Activated CD4-positive, alpha-beta T cell treated with anti-CD3 and anti-CD28 coated beads, Interleukin-2, amount 50 U/mL, for 4 hours (primary cell): ENCODE results near the gene LBP.
"Not testable (repeated sequence)": the region's sequence is repeated elsewhere in the genome, so short reads cannot be mapped to it uniquely, and the experiment has no call there.

Experiments used
- DNase-seq, 2 experiments: peaks; one replicate each; pipeline ENCODE4 v3.0.0-alpha.2; 2020

LBP gene

GRCh38 chr20:38350879-38351775 lies 4.8 kb downstream of the LBP start:
- no peak for DNase-seq

GRCh38 chr20:38353316-38353715 lies 7.0 kb downstream of the LBP start:
- no peak for DNase-seq

DNA sequence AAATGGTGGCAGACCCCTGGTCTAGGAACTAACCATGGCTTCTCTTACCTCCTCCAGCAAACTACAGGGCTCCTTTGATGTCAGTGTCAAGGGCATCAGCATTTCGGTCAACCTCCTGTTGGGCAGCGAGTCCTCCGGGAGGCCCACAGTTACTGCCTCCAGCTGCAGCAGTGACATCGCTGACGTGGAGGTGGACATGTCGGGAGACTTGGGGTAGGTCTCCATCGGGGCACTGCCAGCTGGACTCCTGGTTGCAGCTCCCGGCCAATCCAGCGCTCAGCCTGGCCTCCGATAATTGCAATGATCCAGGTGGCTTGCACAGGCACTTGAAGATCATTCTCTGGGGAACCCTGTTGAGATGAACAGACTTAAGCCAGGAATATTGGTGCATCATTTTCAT lies 7.9 kb downstream of the LBP start:
- no peak for DNase-seq

- DNase-seq = no peak
Measured at GRCh38 chr20:38355161-38356012, 9.1 kb downstream of the LBP start.

- DNase-seq = no peak
Measured at GRCh38 chr20:38357653-38358207, 11.4 kb downstream of the LBP start.

- no peak for DNase-seq
Measured at GRCh38 chr20:38358556-38358955, 12.3 kb downstream of the LBP start.

- DNase-seq = no peak
Measured at GRCh38 chr20:38363004-38363747, 16.9 kb downstream of the LBP start.

DNA sequence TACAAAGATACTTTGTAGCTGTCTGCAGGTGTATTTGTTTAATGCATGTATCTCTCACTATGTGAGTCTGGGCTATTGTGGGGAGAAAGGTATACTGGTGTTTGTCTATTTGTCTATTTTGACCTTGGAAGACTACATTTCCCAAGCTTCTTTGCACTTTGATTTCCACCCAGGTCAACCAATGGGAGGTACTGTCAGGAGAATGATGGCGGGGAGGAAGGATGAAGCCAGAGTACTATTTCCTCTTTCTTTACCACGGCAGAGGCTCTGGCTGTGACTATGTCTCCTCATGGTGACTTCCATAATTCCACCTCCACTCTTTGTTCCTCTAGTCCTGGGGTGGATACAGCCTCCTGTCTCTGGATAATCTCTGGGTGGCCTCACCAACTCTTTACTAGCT lies 23.1 kb downstream of the LBP start:
- no peak for DNase-seq

DNA sequence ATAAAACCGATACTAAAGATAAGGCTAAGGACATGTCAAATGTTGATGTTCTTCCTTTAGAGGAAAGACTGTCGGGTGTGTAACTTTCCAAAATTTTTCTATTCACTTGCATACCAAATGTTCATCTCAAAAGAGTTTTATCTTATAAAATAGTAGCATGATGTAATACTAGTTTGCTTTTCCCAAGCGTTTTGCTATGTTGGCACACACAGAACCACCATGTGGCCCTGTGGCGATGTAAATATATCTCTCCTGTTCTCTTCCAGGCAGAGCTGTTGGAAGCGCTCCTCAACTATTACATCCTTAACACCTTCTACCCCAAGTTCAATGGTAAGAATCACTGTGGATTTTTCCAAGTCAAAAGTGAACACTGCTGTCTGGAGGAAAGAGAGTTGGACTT lies 26.5 kb downstream of the LBP start:
- DNase-seq = no peak

DNA sequence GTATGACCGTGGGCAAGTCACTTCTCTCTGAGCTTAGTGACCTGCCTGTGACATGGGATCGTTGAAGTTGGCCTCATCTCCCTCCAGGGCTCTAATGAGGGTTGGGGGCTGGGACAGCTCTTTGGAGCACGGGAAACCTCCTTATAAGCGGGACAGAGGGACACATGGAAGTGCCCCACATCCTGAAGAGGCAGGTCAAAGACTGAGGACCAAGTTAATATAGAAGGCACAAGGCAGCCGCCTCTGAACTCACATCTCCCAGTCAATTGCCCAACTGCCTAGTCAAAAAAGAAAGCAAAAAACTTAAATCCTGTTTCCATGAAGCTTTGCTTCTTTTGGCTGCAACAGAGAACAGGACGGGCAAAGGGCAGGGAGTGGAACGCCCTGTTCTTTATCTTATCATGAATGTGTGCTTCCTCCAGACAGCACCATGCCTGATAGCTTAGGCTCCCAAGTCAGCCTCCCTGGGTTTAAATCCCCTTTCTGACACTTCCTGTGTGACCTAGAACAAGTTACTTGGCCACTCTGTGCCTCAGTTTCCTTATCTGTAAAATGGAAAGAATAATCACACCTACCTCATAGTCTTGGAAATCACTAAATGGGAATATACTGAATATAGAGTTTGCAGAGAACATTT lies 27.1 kb downstream of the LBP start:
- no peak for DNase-seq

DNA sequence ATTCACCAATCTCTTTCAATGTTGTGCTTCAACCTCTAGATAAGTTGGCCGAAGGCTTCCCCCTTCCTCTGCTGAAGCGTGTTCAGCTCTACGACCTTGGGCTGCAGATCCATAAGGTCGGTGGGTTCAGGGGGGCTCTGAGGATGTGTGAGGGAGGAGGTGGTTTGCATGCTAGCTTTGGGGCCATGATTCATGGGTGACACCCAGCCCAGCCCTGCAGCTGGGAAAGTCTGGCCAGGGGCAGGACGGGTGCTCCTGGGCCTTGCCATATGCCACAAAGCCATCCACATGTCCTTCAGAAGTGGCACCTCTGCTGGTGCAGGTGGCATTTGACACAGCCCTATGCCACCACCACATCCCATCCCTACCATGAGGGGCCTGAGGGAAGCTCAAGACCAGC lies 27.6 kb downstream of the LBP start:
- no peak for DNase-seq

DNA sequence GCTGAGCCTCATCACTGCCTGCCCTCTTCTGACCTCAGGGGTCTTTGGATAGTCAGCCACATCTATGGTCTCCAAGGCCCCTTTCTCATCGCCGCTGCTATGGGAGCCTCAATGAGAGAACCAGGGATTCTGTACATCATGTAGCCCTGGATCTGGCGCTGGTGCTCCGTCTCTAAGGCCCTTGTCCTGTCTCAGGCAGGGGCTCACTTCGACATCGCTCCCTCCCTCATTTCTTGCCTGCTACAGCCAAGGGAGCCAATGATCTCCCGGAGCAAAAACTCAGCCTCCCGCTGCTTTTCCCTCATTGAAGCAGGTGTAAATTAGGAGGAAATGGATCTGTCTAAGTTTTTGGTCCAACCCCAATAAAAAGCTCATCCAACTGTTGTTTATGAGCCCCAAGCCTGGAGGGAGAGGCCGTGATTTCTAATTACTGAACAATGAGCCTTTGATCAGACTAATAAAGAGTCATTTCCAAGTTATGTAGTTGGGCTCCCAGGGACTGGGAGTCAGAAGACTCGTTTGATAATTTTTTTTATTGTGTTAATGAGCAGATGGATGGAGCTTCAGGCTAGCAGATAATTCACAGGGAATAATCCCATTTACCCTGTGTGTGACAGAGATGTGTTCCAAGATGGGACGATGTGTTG lies 30.9 kb downstream of the LBP start:
- DNase-seq = no peak

DNA sequence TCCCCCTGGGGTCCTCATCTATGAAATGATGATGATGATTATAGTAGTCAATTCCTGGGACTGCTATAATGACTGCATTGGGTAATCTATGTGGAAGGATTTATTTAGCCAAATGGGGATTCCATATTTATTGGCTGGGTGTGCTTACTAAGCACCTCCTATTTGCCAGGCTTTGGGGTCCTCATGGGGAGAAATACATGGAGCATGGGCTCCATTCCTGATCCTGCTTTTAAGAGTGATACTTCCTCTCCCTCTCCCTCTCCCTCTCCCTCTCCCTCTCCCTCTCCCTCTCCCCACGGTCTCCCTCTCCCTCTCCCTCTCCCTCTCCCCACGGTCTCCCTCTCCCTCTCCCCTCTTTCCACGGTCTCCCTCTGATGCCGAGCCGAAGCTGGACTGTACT lies 31.6 kb downstream of the LBP start:
- not testable (repeated sequence) for DNase-seq

DNA sequence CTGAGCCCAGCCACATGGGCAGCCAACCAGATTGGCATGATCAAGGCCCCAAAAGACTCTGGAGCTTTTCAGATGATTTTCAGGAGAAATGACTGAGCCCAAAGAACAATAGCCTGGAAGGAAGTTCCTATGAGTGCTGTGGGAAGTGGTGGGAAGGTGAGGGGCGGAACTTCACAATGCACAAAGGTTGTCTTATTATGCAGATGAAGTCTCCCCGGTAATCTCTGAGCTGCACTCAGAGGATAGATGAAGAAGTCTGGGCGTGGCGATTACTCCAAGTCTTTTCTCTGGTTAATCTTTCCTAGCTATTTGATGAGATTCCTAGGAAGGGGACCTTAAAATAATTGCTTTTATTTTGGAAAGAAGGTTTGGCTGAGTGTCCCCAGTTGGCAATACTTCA lies 36.9 kb downstream of the LBP start:
- DNase-seq = no peak

- DNase-seq = no peak
Measured at GRCh38 chr20:38386004-38386403, 39.7 kb downstream of the LBP start.

DNA sequence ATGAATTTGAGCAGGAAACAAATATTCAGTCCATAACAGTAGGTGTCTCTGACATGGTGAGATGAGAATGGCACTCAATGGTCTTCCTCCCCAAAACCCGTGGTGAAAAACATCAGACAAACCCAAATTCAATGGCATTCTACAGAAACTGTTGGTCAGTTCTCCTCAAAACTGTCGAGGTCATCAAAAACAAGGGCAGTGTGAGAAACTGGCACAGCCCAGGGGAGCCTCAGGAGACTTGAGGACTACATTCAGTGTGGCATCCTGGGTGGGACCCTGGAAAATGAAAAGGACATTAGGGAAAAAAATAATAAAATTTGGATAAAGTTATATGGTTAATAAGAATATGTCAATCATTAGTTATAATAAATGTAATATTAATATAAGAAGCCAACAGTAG lies 40.6 kb downstream of the LBP start:
- no peak for DNase-seq

GRCh38 chr20:38387953-38388352 lies 41.7 kb downstream of the LBP start:
- no peak for DNase-seq

- DNase-seq = no peak
Measured at GRCh38 chr20:38392356-38392755, 46.1 kb downstream of the LBP start.

GRCh38 chr20:38393259-38393658 lies 47.0 kb downstream of the LBP start:
- no peak for DNase-seq

- DNase-seq = no peak
Measured at GRCh38 chr20:38395165-38395564, 48.9 kb downstream of the LBP start.

- not testable (repeated sequence) for DNase-seq
Measured at GRCh38 chr20:38395751-38396395, 49.6 kb downstream of the LBP start.
